Fibroblast of the conjunctiva (primary cell): Measurements from ENCODE around the gene PALD1.

Experiments
- DNase-seq: peaks from one replicate; pipeline ENCODE4 v3.0.0-alpha.2; 2010; ENCODE audit warnings: low read depth

PALD1 gene

DNA sequence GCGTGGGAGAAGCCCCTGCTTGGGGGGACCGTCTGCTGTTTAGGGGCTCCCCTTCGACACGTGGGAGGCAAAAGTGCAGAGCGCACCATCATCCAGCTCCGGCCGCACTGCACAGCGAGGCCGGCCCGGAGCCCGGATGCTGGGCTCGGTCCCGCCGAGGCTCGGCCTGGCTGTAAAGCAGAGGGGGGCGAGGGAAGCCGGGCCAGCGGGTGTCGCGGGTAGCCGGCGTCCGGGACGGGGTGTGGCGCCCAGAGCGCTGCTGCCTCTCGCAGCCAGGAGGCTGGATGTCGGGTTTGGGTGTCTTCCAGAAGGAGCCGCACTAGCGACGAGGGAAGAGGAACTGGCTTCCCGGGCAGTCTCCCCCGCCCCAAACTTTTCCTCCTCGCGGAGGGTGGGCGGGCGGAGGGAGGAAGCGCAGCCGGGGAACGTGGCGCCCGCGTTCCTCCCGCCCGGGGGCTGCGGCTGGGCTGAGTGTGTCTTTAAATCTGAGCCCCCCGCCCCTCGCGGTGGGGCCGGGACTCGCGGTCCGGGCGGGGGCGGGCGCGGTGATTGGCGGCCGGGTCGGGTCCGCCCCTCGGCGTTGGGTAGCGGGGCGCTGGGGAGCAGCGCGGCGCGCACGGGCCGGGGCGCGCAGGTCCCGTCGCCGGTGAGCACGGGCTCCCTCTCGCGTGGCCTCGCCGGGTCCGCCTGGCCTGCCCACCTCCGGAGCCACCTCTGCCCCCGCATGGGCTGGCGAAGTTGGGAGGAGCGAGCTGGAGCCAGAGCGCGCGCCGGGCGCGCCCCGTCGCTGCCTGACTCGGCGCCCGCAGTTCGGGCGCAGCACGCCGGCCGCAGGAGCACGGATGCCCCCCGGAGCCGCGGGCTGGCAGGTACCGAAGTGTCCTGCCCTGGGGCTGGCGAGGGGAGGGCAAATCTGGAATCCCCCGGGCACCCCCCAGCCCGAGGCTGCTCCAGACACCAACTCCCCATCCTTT lies at the start of gene PALD1:
Gene PALD1 (plus strand): TSS at position 577 of the 974 bp plus-strand sequence. CDS start 47,185 bp downstream, outside the sequence.
- DNase-seq = no peak

DNA sequence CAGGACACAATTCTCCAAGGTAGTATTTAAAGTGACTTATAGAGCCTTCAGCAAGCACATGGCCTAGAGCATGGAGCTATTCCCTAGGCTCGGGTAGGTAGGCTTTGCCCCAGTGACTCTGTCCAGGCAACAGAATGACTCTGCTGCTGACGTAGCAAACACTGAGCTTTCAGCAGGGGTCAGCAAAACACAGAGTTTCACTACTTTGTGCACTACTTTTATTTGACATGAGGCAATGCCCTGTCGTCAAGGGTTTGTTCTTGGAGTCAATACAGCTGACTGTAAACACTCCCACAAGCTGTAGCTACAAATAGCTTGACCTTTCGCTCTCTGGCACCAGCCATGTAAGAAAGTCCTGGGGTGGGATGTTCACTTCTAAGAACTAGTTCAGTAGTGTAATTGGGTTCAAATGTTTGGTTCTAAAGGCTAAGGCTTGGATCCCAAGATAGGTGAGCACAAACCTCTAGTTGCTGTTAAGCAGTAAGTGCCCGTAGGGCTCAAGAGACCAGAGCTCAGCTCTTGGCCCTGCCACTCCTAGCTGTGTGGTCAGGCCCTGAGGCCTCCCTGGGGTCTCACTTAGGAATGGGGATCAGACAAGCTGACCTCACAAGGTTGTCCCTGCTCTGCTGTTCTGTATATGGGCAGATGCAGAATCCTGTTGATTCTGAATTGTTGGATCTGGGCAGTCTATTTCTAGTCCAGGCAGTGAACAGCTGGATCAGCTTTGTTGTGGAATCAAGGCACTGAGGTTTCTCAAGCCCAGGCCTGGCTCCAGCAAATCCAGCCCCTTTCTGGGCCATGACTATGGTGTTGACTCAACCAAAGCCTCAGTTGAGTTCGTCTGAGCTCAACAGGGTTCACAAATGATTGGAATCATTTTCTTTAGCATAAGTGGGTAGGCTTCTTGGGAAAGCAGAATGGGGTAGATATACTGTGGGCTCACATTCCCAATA lies 47.8 kb upstream of the PALD1 start:
- peak; percentile 61 for DNase-seq

DNA sequence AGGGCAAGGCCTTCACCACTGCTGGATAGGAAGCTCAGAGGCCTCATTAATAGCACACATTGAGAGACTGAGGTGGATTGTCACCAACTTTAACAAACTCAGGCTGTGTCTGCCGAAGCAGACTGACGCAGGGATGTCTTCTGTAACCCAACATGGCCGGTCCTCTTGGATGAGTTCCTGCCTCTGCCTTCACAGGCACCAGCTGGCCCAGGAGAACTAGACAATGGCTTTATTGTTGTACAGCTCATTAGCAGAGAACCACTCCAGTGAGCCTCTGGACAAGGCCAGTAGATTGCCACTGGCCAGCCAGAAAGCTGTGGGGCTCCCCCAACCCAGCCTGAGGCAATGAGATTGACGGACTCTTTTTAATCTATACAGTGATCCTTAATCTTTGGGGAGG lies 46.5 kb upstream of the PALD1 start:
- DNase-seq = no peak

DNA sequence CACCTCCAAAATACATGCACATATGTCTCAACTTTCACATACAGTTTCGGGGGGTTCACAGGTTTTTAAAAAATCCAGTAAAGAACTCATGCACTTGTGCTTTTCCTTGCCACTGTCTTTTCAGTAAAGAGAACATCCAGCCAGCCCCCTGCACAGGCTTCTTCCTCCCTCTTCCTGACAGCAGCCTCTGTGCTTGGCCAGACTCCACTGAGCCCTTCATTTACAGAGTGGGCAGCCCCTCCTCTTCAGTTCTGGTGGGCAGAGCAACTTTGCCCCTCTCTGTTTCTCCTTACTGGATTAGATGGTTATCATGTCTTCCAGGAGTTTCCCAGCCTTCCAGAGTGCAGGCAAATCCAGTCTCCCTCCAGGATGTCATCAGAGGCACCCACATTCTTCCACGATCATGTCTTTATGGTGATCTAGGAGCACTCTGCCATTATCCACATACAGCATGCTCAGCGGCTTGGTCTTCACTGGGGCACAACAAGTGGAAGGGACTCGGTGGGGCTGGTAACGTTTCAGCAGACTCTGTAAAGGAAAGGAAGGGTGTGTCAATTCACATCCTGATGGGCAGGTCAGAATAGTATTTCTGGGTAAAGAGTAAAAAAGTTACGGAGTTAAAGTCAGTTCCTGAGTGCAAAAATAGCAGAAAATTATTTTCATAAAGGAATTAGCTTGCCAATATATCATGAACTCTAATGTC lies 45.9 kb upstream of the PALD1 start:
- no peak for DNase-seq

DNA sequence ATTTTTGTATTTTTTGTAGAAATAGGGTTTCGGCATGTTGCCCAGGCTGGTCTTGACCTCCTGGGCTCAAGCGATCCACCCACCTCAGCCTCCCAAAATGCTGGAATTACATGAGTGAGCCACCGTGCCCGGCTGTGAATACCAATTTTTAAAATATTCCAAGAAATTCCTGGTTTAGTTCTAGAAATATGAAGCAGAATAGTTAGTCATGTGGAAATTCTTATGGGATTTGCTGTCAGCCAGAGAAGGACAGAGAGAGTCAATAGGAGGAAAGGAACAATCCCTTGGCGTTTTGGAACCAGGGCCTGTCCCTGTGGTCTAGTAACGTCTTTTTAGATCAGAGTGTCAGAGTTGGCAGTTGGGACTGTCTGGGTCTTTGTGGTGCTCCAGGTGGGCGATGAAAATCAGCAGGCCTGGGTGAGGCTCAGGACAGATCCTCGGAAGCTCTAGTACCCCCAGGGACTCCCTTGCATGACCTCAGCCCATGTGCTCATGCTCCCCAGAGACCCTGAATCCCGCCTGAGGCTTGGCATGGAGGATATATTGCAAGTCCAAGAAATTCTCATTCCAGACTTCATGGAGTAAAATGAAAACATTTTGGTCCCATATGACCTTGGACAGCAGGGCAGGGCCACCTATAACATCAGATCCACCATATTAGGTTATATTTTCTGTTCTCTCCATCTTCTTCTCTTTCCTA lies 44.8 kb upstream of the PALD1 start:
- DNase-seq = no peak

DNA sequence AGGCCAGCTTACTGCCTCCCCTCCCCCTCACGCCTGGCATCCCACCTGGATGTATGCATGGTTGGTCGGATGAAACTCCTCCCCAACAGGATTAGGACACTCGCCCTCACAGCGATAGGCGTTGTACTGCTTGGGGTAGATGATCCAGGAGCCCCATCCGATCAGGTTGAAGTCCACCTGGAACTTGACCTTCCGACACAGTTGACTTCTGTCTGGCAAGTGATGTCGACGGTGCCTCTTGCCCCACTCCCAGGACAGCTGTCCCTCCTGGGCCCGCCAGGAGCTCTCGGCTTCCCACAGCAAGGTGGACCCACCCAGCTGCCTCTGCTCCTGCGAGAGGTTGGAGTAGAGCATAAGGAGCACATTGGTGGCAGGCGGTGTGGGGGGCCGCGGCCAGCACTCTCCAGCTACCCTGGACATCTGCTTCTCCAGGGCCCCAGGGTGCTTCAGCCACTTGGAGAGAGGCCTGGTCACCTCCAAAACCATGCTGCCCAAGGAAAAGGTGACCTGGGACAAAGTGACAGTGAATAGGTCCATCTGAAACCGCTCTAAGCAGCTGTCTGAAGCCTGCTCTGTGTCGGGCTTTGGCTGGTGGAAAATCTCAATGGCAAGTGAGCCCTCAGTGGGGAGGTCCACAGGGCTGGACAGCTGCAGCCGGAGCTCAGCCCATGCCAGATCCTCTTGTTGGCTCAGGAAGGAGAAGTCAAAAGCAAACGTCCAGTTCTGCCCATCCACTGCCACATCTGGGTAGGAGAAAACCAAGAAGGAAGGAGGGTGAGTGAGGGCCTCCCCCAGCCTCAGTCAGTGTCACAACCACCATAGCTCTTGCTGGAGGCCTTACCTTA lies 43.1 kb upstream of the PALD1 start:
- DNase-seq = no peak

DNA sequence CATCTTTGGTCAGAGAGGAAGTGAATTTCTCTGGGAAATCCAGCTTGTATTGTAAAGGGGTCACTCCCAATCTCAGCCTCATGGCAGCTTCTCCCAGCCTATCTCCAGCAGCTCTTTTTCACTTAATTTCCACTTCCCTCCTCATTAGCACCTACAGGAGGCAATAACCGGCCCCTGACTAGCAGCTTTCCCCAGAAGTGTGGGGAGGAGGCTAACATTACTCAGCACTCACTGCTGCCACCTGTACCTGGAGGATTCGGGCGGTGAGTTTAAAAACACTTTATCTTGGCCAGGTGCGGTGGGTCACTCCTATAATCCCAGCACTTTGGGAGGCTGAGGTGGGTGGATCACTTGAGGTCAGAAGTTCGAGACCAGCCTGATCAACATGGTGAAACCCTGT lies 40.8 kb upstream of the PALD1 start:
- DNase-seq = no peak

DNA sequence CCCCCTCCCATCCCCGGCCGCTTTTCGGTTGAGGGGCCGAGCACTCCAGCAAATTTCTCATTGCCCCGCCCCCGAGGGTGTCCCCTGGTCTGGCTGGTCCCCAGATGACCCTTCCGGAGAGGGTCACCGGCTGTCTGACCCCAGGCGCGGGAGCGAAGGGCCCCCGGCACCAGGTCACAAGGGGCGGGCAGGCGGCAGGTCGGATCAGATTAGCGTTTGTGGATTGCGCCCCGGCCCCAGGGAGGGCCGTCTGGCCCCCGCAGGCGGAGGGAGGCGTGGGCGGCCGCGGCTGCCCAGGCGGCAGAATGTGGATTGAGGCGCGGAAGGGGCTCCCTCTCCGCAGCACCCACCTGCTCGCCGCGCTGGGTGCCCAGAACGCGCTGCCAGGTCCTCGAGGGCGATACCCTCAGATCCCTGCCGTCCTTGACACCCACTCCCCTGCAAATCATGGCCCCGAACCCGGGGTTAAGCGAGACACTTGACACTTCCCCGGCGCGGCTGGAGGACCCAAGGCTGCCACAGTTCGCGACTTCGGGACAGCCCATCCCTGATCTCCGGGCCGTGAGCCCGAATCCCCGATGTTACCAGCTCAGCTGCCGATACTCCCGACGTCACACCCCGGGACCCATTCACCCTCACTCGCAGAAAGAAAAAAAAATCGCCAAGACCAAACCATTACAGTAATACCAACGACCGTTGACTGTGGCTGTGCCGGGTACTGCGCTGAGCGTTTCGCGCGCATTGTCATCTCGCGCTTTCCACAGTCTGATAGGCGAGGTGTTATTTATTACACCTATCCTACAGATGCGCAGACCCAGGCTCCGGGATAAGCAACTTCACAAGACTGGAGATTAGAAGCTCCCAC lies 38.0 kb upstream of the PALD1 start:
- no peak for DNase-seq

DNA sequence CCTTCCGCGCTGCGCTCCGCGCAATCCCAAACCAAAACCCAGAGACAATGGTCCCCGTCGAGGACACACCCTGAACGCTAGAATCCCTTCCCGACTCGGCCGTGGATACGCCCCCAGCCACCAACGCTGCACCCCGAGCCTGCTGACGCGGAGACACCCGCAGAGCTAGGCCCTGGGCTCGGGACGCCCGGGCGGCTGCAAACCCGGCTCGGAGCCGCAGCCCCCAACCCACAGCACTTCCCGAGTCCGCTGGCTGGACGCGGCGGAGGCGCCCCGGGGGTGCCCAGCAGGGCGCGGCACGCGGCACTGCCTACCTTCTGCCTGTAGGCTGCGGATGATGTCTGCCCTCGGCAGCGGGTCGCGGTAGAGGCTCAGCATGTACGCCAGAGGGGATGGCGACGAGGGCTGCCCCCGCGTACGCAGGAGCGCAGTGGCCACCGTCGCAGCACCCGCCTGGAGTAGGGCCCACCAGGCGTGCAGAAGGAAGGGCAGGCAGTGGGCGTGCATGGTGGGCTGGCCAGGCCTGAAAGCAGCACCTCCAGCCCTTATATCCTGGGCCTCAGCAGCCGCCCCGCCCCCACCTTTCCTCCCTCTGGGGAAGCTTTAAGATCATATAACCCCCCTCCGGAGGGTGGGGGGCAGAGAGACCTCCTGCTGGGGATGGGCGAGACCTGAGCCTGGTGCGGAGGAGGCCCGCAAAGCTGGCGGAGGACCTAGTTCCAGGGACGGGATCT lies 37.2 kb upstream of the PALD1 start, which contains the start of gene NODAL:
Gene NODAL (minus strand): TSS at position 521 of the 734 bp plus-strand sequence. CDS start 14 bp downstream, at position 507.
- DNase-seq = no peak

DNA sequence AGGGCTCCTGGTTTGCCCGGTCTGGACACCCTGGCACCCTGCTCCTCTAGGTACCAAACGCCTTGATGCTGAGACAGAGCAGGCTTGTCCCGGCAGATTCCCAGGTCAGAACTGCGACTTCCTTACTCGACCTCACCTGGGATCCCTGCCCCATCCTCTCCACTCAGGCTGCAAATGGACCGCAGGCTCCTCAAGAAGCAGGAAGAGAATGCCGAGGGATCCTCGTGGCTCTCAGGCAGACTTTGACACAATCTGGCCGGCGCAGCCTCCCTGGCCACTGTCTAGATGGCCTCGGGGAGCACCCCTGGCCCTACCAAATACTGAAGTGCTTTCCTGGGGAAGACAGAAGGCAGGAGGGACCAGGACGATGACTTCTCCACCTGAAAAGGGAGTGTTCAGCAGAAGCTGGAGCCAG lies 36.7 kb upstream of the PALD1 start:
- no peak for DNase-seq

DNA sequence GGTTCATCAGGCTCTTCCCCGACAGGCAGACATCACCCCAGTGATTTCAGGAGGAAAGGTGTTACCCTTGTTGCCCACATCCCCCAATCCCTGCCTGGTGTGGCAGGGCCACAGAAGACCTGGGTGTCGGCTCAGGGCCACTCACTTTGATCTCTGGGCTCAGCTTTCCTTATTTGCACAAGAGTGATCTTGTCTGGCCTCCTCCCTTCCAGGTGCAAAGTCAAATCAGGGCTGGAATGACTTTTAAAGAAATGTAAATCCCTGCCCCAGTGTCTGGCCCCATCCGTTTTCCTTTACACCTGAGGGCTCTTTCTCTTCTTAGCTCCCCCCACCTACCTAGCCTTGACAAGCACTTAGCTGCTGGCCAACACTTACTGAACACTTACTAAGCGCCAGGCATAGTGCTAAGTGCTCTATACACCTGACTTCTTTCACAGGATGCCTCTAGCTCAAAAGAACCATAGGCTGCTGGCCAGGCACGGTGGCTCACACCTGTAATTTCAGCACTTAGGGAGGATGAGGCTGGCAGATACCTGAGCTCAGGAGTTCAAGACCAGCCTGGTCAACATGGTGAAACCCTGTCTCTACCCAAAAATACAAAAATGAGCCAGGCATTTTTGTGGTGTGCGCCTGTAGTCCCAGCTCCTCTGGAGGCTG lies 36.1 kb upstream of the PALD1 start:
- no peak for DNase-seq

DNA sequence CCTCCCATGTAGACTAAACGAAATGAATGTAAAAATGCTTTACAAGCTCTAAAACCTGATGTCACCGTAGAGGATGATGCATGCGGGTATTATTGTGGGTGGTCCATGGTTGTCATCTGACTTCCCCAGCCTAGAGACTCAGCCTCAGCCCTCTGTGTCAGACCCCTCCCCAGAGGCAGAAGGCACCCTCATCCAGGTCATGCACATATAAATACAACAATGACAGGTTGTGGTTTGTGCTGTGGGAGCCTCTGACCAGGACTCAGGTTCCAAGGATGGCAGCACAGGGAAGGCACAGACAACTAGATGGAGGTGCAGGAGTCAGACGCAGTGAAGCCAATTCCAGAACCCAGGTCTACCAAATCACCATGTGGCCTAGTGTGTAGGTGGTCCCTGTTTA lies 33.8 kb upstream of the PALD1 start:
- no peak for DNase-seq

DNA sequence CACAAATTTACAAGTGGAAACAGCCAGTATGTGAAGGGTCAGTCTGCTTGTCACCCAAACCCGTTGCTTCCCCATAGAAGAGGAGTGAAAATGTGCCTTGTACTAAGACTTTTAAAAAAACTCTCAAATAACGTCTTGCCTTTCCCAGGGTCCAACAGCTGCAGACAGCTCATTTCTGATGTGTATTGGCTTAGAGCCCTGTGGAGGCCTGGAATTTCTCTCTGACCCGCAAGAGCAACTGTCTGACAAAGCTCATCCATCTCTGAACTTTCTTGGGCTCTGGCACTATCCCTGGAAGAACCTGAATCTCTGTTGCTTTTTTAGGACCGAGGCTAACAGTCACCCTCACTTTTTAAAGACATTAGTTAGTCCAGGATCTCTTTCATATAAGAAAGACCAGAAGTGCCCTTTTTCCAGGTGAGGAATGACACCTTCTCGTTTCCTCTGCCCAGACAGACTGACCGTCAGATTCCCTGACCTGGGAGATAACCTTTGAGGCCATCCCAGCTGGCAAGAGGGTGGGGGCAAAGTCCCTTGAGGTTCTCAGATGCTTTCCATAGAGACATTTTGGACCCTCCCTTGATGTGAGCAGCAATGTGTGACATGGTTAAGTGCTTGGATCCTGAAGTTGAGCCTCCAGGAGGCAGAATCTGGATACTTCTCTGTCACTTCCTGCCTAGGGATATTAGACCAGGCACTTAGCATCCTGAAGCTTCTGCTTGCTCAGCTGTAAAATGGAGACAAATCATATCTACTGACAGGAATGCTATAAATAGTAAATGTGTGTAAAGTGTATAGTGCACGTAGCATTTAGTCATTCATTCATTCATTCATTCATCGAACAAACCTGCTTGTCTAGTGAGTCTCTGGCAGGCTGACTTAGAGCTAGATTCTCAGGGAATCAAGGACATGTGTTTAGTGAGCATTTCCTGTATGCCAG lies 32.6 kb upstream of the PALD1 start:
- DNase-seq = no peak

DNA sequence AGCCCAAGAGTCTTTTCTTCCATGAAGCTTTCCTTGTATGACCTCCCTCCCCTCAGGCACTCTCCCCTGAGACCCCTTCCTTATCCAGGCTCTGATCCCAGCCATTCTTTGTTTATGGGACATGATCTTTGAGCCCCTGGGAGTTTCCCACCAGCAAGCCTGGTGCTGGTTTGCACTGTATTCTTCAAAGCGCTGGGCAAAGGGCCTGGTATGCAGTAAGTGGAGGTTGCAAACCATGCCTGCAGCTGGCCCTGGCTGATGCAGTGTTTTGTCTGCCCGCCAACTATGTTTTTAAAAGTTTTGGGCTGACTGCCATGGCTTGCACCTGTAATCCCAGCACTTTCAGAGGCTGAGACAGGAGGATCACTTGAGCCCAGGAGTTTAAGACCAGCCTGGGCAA lies 30.3 kb upstream of the PALD1 start:
- DNase-seq = no peak

DNA sequence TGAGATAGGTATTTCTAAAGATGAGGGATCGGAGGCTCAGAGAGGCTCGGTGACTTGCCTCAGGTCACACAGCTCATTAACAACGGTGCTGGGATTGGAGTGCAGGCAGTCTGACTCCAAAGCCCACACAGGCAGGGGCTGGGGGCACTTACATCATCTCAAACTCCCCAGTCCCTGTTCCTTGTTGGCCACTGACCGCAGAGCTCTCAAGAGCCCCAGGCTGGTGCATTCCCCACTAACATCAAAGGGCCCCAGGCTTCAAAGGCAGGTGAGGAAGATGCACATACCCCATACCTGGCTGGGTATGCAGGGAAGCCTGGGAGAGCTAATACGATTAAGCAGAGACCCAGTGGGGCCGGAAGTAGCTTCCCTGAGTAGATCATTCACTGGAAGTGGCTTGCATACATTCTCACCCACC lies 23.3 kb upstream of the PALD1 start:
- no peak for DNase-seq

DNA sequence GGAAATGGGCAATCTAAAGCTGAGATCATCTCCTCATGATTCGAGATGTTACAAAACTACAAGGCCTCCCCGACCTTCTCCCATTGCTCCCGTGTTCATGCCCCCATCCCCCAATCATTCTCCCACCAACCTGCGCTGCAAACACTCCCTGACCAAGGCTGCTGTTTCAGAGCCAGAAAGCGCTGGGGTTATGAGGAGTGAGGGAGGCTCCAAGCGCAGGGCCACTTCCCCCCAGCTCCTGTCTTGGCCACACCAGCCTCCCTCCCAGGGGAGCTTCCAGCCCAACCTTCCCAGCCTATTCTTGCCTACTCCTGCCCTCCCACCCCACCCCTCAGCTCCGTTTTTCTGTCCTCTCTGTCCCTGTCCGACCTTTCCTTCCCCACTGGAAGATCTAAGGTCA lies 22.4 kb upstream of the PALD1 start:
- no peak for DNase-seq

DNA sequence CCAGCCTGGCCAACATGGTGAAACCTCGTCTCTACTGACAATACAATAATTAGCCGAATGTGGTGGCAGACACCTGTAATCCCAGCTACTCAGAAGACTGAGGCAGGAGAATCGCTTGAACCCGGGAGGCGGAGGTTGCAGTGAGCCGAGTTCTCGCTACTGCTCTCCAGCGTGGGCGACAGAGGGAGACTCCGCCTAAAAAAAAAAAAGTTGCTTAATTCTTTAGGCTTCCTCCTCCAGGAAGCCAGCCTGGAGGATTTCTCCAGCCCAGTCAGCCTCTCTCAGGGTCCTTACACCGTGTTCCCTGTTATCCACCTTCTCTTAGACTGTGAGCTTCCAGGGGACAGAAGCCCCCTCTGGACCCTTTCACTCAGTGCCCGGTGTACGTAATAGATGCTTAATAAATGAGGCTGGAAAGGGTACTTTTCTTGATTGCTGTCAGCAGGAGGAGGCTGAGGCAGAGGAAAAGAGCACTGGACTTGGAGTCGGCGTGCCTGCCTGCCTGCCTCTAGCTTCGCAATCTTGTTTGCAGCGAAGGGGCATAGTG lies 20.7 kb upstream of the PALD1 start:
- DNase-seq = no peak
